ENCODE data around the gene PLEKHG4. TPM values are rescaled to one million over a fixed set of nuclear protein-coding genes. Genes with fewer than 3 reads are reported as not detected.

The PLEKHG4 gene
- total RNA-seq, 1 experiment from 2014 or later: 5.9 TPM

GRCh38 chr16:67249178-67250044, 29.9 kb upstream of the PLEKHG4 start:
- DNase-seq (ENCODE audit: low spot score): peak; percentile 43
- H3K4me3 Mint-ChIP-seq: peak overlapping the region; percentile 81
- POLR2A ChIA-PET: no interaction called here
- H3K9me3 Mint-ChIP-seq: no peaks in the 10 kb centered on the region
- peaks cover 31% of the 10 kb centered on the region for H3K4me1 Mint-ChIP-seq
- no peak for TF ChIP-seq NFE2L1 (CRISPR knock-in tag; IDR thresholded peaks at IDR 0.05)
- TF ChIP-seq SP1 (CRISPR knock-in tag; conservative IDR thresholded peaks at IDR 0.05): 0 out of 2 replicates have a peak, but pooled peaks have one; percentile 7
- TF ChIP-seq FOXK1 (CRISPR knock-in tag; IDR thresholded peaks at IDR 0.05): 0 out of 2 replicates have a peak, but pooled peaks have one; percentile 5
- TF ChIP-seq STAT6 (CRISPR knock-in tag; conservative IDR thresholded peaks at IDR 0.05; ENCODE audit: low read depth): no peak
- no peak for TF ChIP-seq ZBTB43 (CRISPR knock-in tag; IDR thresholded peaks at IDR 0.05)
- no peak for TF ChIP-seq ZNF425 (CRISPR knock-in tag; conservative IDR thresholded peaks at IDR 0.05)
- peak; percentile 83; the same call in 1 of the 2 replicates for TF ChIP-seq ZNF263 (CRISPR knock-in tag; IDR thresholded peaks at IDR 0.05; ENCODE audit: low read depth)
- no peak for TF ChIP-seq ZNF232 (CRISPR knock-in tag; IDR thresholded peaks at IDR 0.05)
- no peak for TF ChIP-seq GRHL2 (CRISPR knock-in tag; IDR thresholded peaks at IDR 0.05; ENCODE audit: insufficient replicate concordance, severe bottlenecking)
- TF ChIP-seq NR1H2 (CRISPR knock-in tag; IDR thresholded peaks at IDR 0.05): no peak
- no peak for TF ChIP-seq EMX1 (CRISPR knock-in tag; IDR thresholded peaks at IDR 0.05)
- H3K27me3 Mint-ChIP-seq (ENCODE audit: low read depth): peaks cover 40% of the 10 kb centered on the region
- no peak for ATAC-seq
- CTCF ChIA-PET: interaction anchor here (0.6 to 5.0 kb wide), 12 partner anchors 11 to 151 kb away, joined by 3 to 57 read pairs (median 10); partner anchors contain the start of genes ELMO3, KCTD19 and LRRC36
- H3K36me3 Mint-ChIP-seq: no peaks in the 10 kb centered on the region
- H3K27ac Mint-ChIP-seq: no peak overlapping the region

- no peaks in the 10 kb centered on the region for H3K9me3 Mint-ChIP-seq
- H3K27me3 Mint-ChIP-seq (ENCODE audit: low read depth): peaks cover 40% of the 10 kb centered on the region
- H3K36me3 Mint-ChIP-seq: no peaks in the 10 kb centered on the region
- H3K4me1 Mint-ChIP-seq: peaks cover 28% of the 10 kb centered on the region
- H3K4me3 Mint-ChIP-seq: peak overlapping the region; percentile 81
- CTCF ChIA-PET: interaction anchor here (1.2 to 5.0 kb wide), 6 partner anchors 10 to 150 kb away, joined by 4 to 35 read pairs (median 10); partner anchors contain the start of genes ELMO3, KCTD19 and LRRC36
- TF ChIP-seq ZNF121 (CRISPR knock-in tag; IDR thresholded peaks at IDR 0.05) (no peak), ZNF219 (CRISPR knock-in tag; IDR thresholded peaks at IDR 0.05; ENCODE audit: borderline replicate concordance) (no peak), PRDM15 (CRISPR knock-in tag; IDR thresholded peaks at IDR 0.05) (no peak), ETV6 (CRISPR knock-in tag; IDR thresholded peaks at IDR 0.05) (no peak), AR (CRISPR knock-in tag; IDR thresholded peaks at IDR 0.05) (no peak)
- POLR2A ChIA-PET: no interaction called here
- no peak for DNase-seq (ENCODE audit: low spot score)
- H3K27ac Mint-ChIP-seq: no peak overlapping the region
- no peak for ATAC-seq
Measured at GRCh38 chr16:67250045-67250327, 29.3 kb upstream of the PLEKHG4 start.
